ENCODE data around the gene CCDC43.
"Not testable (repeated sequence)": the region's sequence is repeated elsewhere in the genome, so short reads cannot be mapped to it uniquely, and the experiment has no call there.

DNA sequence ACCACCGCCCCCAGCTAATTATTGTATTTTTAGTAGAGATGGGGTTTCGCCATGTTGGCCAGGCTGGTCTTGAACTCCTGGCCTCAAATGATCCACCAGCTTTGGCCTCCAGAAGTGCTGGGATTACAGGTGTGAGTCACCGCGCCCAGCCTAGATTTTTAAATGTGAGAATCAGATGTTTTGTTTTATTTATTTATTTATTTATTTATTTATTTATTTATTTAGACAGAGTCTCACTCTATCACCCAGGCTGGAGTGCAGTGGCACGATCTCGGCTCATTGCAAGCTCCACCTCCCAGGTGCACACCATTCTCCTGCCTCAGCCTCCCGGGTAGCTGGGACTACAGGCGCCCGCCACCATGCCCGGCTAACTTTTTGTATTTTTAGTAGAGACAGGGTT, 10.7 kb upstream of the CCDC43 start:
- not testable (repeated sequence) for TF ChIP-seq POLR2A (IDR thresholded peaks at IDR 0.05)
- TF ChIP-seq, protein P1, sequence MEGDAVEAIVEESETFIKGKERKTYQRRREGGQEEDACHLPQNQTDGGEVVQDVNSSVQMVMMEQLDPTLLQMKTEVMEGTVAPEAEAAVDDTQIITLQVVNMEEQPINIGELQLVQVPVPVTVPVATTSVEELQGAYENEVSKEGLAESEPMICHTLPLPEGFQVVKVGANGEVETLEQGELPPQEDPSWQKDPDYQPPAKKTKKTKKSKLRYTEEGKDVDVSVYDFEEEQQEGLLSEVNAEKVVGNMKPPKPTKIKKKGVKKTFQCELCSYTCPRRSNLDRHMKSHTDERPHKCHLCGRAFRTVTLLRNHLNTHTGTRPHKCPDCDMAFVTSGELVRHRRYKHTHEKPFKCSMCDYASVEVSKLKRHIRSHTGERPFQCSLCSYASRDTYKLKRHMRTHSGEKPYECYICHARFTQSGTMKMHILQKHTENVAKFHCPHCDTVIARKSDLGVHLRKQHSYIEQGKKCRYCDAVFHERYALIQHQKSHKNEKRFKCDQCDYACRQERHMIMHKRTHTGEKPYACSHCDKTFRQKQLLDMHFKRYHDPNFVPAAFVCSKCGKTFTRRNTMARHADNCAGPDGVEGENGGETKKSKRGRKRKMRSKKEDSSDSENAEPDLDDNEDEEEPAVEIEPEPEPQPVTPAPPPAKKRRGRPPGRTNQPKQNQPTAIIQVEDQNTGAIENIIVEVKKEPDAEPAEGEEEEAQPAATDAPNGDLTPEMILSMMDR (IDR thresholded peaks at IDR 0.05): not testable (repeated sequence)

All from heart left ventricle (tissue), 13 donors.